ENCODE measurements around the gene RETNLB. TPM values are rescaled to one million over a fixed set of nuclear protein-coding genes. Genes with fewer than 3 reads are reported as not detected.

RETNLB gene
- total RNA-seq, 4 donors from 2014 or later, result not detected

- DNase-seq, result no peak
- Histone ChIP-seq H3K9me3 (no peaks in the 10 kb centered on the region), H3K4me3 (no peak overlapping the region), H3K27me3 (no peaks in the 10 kb centered on the region), H3K36me3 (no peaks in the 10 kb centered on the region), H3K27ac (no peak overlapping the region), H3K4me1 (no peaks in the 10 kb centered on the region)
- WGBS, 2 donors, result 69 to 93% methylated on average over 5 of the region's 5 CpGs
- intact Hi-C loops (cut with DNase I), result no loop called here
- no peak for TF ChIP-seq POLR2A (IDR thresholded peaks at IDR 0.05)
- no peak for TF ChIP-seq CTCF (IDR thresholded peaks at IDR 0.05)
Measured at GRCh38 chr3:108713009-108713516, 44.1 kb downstream of the RETNLB start.

Small RNAs within 50 kb of the gene (small RNA-seq; reads per million reads assigned to genes)
- 0 reads per million in 4 donors for gene AC092185.1

Other genes starting within 250 kb of the RETNLB start
- under 1 TPM in 1 of 4 donors, not detected in 3; under 0.01 TPM for gene MYH15, start 246.8 kb downstream of the RETNLB start, total RNA-seq
- 10 to 100 TPM in 1 of 4 donors, 1 to 10 TPM in 3; 1.5 to 11.5 (median 7.2) TPM for gene CIP2A, start 168.0 kb downstream of the RETNLB start, total RNA-seq
- gene DZIP3, start 167.7 kb downstream of the RETNLB start, total RNA-seq, result 1 to 10 TPM in 3 of 4 donors, under 1 TPM in 1; 0.83 to 5.0 (median 2.8) TPM
- 1 to 10 TPM in 1 of 4 donors, under 1 TPM in 3; 0.53 to 2.3 (median 0.83) TPM for gene TRAT1, start 65.4 kb upstream of the RETNLB start, total RNA-seq
- not detected for gene GUCA1C, start 196.5 kb upstream of the RETNLB start, total RNA-seq